Stimulated activated CD4-positive, alpha-beta T cell treated with anti-CD3 and anti-CD28 coated beads, Interleukin-2, amount 100 ng/mL, for 24 hours (primary cell): ENCODE measurements around the gene EIF2B2.
A peak's percentile ranks its signal among the peaks of the same experiment; 100 is the strongest.

Experiments
- DNase-seq, 2 donors: peaks; one replicate each; pipeline ENCODE4 v3.0.0-alpha.2; 2020

Gene EIF2B2

GRCh38 chr14:75002392-75003249, at the start of gene EIF2B2:
Gene EIF2B2, plus strand, starts transcription at chr14:75002921. Its CDS starts 70 bp downstream, at chr14:75002991.
- DNase-seq: peak; percentile 99

- DNase-seq: no peak
These were observed 49.0 kb upstream of the EIF2B2 start for GRCh38 chr14:74953686-74954085.

GRCh38 chr14:74954232-74954946, 48.3 kb upstream of the EIF2B2 start:
- no peak for DNase-seq

DNA sequence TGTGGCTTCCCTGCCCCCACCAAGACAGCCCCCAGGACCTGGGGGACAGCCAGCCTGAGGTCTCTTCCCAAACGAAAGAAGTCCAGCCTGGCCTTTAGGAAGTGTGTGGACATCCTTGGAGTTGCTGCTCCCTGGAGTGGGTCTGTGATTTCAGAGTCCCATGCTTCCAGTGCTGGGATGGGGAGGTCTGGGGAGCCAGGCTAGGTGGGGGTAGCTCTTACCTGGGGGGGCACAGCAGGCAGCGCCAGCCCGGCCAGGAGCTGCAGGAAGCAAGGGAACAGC, 47.8 kb upstream of the EIF2B2 start:
- DNase-seq: no peak

DNA sequence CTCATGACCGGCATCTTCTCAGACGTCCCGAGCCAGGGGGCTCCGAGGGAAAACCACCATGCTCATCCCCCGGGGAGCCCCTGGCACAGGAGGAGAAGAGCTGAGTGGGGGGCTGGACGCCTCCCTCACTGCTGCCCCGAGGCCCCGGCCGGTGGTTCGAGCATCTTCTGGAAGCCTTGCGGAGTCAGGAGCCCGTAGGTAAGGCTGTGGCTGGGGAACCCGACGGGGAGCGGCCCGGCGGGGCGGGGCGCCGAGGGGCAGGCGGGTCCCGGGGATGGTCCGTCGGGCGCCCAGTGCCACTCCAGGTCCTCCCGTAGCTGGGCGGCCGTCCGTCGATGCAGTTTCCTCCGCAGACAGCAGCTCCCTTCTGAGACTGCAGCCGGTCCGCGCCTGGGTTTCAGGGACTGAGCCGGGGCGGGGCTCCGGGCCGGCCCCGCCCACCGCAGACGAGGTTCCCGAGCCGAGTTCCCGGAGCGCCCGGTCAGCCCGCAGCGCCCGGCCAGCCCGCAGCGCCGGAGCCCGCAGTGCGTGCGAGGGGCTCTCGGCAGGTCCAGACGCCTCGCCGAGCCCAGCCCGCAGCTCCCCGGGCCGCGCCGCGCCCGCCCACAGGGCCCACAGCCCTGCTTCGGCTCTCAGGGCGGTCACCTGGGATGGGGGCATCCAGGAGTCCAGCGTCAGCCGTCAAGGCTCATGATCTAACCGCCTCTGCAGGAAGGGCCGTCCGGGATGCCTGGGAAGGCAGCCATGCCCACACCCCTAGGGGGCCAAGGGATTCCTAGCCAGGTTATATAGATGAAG, 47.3 kb upstream of the EIF2B2 start, which contains the start of gene PGF:
Gene PGF (minus strand): TSS at position 369 of the 798 bp plus-strand sequence. CDS start 355 bp downstream, at position 14.
- DNase-seq: peak; percentile 28 to 54

DNA sequence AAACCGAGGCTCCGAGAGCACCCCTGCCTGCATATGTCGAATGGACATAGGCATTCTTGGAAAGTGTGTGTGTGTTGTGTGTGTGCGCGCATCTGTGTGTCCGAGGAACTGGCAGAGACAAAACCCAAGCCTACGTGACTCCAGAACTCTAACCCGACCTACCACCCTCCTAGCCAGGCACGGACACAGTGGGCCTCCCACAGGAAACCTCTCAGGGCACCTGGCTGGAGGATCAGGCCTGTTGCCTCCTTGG, 46.8 kb upstream of the EIF2B2 start:
- DNase-seq: no peak

DNA sequence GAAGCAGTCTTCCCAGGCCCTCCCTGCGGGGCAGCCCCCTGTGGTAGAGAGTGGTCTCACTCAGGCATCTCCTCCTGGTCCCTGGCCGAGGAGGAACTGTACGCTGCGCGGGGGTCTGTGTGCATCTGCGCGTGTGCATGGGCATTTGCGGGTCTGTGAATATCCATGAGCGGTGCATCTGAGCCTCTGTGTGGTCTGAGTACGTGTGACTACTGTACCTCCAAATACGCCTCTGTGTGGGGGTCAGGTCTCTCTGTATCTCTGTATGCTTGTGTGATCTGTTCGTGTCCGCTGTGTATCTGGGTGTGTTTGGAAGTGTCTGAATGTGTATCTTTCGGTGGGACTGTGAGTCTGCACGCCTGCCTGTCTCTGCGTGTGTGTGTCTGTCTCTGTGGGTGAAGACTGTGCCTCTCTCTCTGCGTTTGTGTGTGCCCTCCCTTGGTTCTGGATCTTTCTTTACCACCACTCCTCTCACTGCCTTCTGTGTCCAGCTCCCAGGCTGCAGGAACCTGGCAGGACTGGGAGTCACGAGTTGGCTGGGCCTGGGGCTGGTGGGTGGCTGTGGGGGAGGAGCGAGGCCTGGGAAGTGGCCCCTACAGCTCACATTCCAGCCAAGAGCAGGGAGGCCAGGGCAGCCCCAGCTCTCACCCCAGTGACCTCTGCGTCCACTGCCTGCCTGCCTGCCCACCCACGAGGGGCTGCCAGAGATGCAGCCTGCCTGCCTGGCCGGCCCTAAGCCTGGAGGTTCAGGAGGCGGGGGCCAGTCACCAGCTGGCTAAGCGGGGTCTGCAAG, 46.2 kb upstream of the EIF2B2 start:
- DNase-seq: no peak

DNA sequence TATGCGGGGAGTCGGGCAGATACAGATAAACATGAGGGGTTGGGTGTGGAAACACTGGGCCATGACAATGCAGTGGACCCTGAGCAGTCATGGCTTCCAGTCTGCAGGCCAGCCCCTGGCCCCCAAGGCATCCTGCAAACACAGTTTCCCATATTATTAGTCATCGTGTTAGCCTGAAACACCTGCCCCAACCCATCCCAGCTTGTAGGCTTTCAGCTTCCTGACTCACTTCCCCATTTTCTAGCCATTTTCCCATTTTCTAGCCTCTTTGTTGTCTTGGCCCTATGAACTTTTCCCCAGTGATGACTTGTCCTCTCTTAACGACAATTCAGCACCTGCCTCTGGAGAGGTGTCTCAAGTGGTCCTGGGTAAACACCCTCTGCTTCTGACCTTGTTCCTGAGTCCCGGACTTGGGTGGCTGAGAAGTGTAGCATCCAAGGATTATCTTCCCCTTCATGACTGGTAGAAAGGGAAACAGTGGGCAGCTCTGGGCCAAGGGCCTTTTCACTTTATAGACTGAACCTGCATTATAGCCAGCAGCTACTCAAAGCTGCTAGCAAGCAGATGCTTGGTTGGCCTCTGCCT, 43.0 kb upstream of the EIF2B2 start:
- DNase-seq: no peak

GRCh38 chr14:74960736-74961135, 42.0 kb upstream of the EIF2B2 start:
- DNase-seq: no peak

- DNase-seq: no peak
These were observed 41.3 kb upstream of the EIF2B2 start for GRCh38 chr14:74961238-74961911.

- DNase-seq: no peak
These were observed 40.7 kb upstream of the EIF2B2 start for GRCh38 chr14:74962046-74962445.

- no peak for DNase-seq
These were observed 40.2 kb upstream of the EIF2B2 start for GRCh38 chr14:74962493-74962892.

GRCh38 chr14:74963178-74963704, 39.5 kb upstream of the EIF2B2 start:
- no peak for DNase-seq

- no peak for DNase-seq
These were observed 38.9 kb upstream of the EIF2B2 start for GRCh38 chr14:74963705-74964271.

DNA sequence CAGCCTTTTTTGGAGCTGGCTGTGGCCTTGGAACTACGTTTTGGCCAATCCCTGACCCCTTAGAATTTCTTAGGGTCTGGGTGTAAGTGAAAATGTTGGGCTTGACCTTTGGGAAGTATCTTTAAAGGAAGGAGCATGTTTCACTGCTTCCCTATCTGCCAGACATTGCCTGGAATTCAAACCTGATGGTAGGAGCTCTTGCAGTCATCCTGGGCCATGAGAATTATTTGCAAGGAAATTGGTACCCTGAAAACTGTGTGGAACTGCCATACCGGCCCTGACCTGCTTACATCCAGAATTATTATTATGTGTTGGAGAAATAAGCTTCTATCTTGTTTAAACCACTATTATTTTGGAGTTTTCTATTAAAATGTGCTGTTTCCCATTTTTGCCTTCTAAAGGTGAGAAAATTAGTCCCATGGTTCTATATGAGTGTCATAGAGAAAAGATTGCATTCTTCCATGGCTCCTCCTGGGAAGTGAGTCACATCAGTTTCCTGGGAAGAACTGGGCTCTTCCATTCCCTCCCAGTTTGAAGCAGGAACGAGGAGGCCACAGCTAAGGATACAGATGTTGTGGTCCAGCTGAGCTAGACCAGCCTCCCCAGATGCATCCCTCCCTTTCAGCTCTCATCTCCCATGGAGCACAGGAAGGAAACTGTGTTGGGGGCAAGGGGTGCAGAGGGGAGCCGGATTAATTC, 37.8 kb upstream of the EIF2B2 start:
- DNase-seq: no peak

DNA sequence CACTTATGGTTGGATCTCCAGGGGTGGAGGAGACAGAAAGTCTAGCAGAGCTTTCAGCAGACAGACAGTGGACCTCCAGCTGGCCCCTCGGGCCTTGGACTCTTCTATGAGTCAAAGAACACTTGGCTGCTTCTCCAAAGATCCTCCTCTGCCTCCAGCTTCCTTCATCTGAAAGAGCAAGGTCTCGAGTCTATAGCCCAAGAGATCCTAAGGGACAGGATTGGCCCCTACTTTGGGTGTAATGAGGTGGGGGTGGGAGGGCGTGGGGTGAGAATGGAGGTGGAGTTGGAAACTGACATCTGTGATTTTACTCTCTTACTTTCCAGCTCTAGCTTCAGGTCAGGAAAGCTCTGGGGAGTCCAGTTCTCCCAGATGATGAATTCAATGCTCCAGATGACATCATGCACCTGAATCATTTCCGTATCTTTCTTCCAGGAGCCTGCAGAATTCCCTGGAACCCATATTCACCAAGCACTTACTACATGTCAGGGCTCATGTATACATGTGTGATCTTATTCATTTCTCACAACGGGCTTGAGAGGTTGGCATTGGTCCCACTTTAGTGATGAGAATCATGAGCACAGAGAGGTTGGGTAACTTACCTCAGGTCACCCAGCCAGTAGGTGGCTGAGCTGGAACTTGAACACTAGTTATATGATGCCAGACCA, 37.1 kb upstream of the EIF2B2 start:
- no peak for DNase-seq

DNA sequence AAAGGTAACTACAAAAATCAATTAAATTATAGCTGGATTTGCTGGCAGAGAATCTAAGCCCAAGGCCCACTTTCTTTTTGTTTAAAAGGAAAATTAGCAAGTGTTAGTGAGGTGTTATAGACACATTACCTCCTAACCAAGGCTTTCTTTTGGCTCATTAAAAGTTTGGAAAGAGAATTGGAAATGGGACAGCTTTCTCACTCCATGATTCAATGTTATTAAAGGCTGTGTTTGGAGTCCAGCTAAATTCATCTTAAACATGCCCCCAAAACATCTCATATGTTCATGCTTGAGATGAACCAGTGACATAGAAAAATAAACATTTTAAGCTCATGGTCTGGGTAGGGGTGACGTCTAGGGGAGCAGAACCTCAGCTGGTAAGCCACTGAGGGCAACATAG, 33.9 kb upstream of the EIF2B2 start:
- no peak for DNase-seq

DNA sequence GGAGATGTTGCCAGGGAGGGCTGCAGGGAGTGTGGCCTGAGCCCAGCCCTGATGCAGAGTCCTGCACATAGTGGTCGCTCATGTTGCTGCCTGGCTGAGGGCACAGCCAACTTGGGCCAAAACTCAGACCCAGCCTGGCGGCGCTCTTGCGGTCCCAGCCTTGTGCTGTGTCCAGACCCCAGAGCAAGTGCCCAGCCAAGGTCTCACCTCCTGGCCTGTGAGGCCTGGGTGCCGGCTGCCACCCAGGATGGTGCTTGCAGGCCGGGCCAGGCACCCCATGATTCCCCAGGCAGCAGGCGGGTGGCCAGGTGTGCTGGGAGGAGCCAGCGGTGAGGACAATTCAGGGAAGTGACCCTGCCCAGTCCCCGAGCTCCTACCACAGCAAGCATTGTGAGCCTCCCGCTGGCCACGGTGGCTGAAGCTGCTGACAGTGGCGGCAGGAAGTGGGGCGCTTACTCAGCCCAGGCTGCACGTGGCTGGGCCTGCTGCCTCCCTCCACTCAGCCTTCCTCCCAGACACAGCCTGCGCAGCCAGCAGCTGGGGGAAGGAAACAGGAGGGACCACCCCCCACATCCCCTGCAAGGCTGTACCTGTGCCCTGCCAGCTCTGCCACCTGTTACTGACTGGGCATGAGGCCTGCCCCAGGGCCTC, 29.6 kb upstream of the EIF2B2 start:
- DNase-seq: peak in 1 of 2 donors; percentile 38

DNA sequence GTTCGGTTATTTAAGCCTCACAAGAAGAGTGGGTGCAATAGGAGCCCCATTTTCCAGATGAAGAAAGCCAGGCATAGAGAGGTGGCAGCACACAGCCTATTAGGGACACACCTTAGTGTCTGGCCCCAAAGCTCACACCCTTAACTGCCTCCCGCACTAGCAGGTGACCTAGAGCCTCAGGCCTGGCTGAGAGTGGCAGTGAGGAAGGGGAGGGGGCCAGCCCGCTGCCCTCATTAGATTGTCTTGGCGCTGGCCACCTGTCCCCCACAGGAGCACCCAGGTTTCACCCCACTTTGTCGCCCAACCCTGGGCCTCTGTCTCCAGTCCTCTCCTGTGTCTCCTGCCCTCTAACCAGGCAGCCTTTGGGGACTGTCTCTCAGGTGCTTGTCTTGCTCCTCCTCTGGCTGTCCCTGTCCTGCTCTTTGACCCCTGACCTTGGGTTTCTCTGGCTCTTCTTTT, 28.8 kb upstream of the EIF2B2 start:
- no peak for DNase-seq
